ENCODE data around the gene FOXJ3.

The FOXJ3 gene

DNA sequence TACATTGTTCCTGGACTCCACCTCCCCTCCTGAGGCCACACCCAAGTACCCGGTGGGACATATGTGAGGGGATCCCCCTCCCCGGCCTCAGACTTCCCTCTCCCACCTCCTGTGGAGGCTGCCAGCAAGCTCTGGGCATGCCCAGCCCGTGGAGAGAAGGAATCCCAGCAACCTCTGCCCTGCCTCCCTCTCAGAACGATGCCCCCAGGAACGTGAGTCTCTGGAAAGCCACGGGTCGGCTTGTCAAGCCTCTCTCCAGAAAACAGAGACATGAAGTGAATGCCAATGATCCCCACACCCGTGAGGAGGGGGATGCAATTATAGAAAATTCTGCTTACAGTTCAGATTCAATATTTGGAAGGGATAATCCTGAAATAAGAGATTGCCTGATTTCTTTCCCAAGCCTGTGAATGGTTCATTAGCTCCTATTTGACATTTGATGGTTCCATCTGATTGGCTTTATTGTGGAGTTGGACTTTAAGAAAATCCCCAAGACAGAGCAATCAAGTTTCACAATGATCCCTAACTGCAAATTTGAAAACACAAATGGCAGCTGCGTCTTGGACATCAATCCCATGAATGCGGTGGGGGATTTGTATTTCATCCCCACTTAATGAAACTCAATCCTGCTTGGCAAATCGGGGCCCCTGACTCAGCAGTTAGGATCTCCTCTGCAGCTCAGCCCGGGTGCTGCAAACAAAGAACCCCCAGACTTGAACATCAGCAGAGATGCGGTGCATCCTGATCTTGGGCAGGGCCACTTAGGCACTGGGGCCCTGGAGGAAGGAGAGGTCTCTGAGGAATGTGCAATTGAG lies 190.9 kb downstream of the FOXJ3 start:
- no peak for DNase-seq (ENCODE audit: low read depth)

DNA sequence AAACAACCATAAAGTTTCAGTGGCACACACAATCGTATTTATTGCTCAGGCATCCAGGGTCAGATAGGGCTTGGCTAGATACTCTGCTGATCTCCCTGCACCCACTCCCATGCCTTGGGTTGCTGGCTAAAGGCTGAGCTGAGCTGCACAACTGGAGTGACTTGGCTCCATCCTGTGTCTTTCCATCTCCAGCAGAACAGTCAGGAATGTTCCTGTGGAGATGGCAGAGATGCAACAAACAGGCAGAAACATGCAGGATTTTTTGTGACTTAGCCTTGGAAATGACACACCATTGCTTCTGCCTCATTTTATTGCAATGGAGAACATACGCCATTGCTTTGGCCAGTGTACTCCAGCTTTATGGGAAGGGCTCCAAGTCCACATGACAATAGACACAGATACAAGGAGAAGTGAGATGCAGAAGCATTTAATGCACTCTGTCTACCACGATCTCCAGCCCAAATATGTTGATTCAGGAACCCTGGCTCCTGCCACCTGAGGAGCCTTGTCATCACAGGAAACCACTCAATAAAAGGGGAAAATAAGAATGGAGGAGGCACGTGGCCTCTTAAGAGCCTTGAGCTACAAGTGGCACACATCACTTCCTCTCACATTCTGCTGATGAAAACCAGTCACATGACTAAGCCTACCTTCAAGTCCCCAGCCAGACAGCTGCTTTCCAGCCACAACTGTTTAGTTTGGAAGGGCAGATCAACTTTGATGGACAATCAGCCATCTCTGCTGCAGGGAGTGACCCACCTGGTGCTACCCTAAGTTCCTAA lies 191.9 kb downstream of the FOXJ3 start:
- no peak for DNase-seq (ENCODE audit: low read depth)

DNA sequence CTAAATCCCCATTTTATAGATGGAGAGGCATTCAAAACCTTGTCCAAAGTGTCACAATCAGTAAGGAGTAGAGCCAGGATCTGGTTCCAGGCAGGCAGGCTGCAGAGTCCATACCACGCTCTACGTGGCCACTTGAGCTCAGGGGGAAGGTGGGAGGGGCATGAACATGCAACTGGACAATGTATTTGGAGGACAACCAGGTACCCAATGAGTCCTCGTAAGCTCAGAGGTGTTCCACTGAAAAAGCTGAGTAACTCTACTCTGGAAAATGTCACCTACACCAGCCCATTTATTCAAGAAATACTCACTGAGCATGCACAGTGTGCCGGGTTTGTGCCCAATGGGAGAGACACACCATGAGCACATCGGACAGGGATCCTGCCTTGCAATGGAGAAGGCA lies 193.1 kb downstream of the FOXJ3 start:
- no peak for DNase-seq (ENCODE audit: low read depth)

DNA sequence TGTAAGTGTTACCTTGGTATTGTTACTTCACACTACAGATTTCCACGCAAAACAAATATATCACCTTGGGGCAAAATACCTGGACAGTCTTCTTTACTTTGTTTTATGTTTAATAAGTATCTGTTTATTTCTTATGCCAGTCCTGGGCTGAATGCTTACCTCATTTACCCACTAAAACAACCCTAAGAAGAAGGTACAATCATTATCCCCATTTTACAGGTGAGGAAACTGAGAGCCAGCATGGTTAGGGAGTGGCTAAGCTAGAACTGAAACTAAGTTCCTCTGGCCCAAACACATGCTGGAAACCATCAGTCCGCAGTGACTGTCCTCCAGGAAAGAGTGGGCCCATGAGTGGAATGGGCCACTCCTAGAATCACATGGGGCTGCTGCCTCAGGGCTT lies 194.8 kb downstream of the FOXJ3 start:
- DNase-seq (ENCODE audit: low read depth): no peak

DNA sequence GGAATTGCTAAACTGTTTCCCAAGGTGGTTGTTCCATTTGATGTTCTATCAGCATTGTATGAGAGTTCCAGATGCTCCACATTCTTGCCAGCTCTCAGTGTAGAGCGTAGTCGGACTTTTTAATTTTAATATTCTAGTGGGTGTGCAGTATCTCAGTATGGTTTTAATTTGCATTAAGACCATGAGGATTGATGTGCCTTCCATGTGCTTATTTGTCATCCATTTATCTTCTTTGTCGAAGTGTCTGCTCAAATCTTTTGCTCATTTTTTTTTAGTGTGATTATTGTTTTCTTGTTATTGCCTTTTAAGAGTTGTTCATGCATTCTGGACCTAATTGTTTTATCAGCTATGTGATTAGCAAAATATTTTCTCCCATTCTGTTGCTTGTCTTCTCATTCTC lies 195.6 kb downstream of the FOXJ3 start:
- DNase-seq (ENCODE audit: low read depth): no peak

DNA sequence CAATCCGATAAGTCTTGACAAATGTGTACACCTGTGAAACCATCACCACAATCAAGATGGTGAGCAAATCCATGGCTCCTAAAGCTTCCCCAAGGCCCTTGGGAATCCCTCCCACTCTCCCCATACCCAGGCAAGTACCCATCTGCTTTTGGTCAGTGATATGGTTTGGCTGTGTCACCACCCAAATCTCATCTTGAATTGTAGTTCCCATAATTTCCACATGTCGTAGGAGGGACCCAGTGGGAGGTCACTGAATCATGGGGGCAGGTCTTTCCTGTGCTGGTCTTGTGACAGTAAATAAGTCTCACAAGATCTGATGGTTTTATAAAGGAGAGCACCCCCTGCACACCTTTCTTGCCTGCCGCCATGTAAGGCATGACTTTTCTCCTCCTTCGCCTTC lies 196.4 kb downstream of the FOXJ3 start:
- DNase-seq (ENCODE audit: low read depth): no peak

DNA sequence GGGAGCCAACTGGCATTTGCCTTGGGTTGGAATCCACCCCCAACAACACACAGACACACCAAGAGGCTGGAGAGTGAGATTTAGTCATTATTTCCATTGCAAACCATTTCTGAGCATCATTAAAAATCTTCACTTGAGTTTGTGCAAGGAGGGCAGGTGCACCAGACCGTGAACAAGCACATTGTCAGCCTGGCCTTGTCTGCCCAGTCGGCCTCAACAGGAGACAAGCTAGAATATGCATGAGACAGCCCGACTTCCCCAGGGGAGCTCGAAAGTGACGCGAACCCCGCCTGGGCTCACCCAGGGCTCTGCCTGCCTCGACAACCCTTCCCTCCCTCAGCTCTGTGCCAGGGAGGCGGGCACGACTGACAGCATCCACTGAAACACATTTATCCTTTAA lies 197.3 kb downstream of the FOXJ3 start:
- DNase-seq (ENCODE audit: low read depth): no peak

DNA sequence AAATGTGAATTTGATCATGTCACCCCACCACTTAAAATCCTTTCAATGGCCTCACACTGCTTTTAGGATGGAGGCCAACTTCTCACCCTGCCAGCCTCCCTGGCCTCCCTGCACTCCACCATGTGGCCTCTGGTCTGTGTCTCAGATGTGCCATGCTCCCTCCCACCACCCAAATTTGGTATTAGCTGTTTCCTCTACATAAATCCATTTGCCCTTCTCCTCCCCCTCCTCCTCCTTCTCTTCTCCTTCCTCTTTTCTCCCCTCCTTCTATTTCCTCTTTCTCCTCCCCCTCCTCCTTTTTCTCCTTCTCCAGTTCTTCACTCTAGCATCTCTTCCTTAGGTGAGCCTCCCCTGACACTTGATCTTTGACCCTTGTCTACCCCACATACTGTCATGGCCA lies 198.6 kb downstream of the FOXJ3 start:
- no peak for DNase-seq (ENCODE audit: low read depth)

DNA sequence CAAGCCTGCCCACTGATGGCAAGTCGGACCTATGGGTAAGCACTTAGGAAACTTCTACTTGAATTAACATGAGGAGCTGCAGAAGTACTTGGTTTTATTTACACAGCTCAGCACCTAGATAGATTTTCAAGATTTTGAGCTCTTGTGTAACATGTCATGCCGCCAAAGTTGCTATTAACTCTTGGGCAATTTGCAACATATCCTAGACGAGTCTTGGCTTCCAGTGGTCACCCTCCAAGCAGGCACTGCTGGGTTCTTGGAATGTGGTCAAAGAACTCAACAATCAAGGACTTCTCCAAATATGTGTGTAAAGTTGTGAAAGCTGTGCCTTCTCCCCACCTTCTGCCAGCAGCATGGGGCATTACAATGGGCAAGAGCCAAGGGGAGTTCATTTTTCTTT lies 199.6 kb downstream of the FOXJ3 start:
- no peak for DNase-seq (ENCODE audit: low read depth)

DNA sequence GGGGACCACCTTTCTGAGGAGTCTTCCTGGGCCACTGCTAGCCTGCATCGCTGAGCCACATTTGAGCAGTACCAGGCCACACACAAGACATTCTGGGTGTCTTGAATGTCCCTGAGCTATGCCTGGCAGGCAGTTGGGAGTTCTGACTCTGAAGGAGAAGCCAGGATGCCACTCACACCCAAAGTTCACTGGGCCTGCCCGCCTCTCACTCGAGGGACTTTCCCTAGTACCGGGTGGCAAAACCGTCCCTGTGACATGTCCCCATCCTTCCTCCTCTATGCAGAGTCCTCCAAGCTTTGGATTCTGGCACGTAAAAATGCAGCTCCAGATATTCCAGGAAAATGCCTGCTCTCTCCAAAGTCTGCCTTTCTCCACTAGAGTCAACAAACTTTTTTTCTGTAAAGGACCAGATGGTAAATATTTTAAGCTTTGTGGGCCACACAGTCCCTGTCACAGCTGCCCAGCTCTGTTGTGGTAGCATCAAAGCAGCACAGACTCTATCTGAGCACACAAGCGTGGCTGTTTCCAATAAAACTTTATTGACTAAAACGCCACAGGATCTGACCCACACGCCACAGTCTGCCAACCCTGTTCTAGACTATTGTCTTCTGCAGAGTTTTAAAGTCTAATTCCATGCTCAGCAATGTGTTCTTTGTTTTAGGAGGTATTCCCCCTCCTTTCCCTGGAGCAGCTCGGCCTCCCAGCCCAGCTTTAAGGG lies 201.1 kb downstream of the FOXJ3 start:
- DNase-seq (ENCODE audit: low read depth): no peak

DNA sequence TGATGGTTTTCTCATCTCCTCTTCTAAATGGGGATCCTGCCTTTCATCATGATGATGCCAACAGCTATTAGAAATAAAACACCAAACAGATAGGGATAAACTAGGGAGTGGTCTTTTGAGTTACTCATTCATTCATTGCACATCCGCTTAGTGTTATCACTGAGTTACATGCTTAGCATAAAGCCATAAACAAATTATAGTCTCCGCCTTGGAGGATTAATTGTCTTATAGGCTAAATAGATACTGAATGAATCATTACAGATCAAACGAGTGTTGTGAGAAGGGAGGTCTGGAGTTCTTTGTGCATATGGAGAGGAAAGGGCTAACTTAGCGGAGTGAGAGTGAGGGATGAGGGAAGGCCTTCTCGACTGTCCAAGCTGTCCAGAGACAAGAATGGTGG lies 201.6 kb downstream of the FOXJ3 start:
- DNase-seq (ENCODE audit: low read depth): no peak

DNA sequence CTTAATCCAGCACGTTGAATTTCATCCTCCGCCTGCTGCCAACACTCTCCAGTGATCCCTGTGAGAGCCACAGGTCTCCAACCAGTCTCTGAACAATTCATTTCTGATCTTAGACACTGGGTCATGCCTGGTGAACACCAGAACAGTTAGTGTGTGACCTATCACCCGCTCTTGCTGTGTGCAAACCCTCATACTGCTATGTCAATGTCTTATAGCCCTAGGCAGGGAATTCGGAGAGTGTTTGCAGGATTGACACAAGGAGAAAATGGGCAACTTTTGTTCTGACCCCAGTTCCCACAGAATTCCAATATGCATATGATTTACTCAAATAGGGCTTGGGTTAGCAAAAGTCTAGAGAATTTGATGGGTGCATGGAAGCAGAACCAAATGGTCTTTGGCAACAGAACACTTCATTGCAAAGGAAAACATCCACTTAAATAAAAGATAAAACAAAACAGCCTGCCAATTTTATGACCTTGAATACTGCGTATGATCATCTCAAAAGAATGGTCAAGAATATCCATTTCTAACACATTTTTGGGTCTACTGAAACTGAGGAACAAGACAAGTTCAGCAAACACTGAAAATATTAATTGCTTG lies 204.9 kb downstream of the FOXJ3 start:
- no peak for DNase-seq (ENCODE audit: low read depth)

DNA sequence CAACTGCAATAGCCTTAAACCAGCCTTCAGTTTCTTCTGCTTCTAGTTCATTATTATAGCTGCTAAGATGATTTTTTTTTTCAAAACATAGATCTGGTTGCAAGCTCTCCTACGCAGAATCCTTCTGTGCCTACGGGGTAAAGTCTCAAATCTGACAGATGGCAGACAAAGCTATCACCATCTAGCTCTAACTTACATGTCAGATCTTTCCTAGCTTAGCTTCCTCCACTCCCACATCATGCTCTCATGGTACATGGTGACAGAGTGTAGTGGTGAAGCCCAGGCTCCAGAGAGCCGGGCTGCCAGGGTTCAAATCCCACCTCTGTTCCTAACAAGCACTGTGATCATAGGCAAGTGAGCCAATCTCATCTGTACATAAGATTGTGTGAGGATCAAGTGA lies 206.1 kb downstream of the FOXJ3 start:
- DNase-seq (ENCODE audit: low read depth): no peak

DNA sequence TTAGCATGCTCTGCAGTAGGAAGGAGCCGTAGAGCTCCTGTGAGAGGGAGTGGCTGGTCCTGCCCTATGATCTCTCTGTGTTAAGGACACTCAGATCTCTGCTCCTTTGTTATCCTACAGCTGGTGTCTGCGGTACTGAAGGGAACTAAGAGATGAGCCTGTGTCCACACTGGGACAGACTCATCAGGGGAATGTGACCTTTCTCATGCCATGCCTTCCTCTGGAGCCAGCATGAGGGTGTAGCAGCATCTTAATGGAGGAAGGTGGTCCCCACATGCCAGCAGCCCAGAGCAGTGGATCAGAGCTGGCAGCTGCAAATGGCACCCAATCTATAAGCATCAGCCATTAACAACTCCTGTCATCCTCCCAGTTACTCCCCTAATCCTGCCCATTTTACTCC lies 206.5 kb downstream of the FOXJ3 start:
- DNase-seq (ENCODE audit: low read depth): no peak

DNA sequence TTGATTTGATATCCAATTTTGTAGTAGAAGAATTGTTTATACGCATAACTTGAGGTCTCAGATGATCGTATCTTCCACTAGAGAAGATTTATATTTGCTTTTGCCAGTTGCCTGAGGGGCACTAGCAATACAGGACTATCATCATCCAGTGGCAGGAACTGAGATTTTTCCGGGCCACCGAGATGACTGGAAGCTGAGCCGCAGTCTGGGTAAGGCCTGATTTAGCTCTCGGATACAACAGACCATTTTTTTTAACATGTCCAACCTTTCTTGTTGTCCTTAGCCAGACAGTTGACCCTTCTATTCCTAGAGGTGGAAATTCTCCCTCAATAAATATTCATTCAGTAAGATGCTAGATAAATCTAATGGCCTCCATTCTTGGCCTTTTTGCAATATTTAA lies 207.3 kb downstream of the FOXJ3 start:
- no peak for DNase-seq (ENCODE audit: low read depth)

Measured in stimulated activated CD8-positive, alpha-beta memory T cell treated with anti-CD3 and anti-CD28 coated beads, Interleukin-15, amount 100 ng/mL, for 1 hour (primary cell).